ENCODE results near the gene CATSPERE.

- no peak for TF ChIP-seq CTCF (IDR thresholded peaks at IDR 0.05)
- no peak for TF ChIP-seq POLR2A (IDR thresholded peaks at IDR 0.05)
Measured at GRCh38 chr1:244583358-244583982, 122.4 kb downstream of the CATSPERE start.
